Subcutaneous abdominal adipose tissue (tissue), 5 donors: Measurements from ENCODE around the gene OBP2B.
"Not testable (repeated sequence)": the region's sequence is repeated elsewhere in the genome, so short reads cannot be mapped to it uniquely, and the experiment has no call there.

Experiments
- H3K27ac ChIP-seq: one replicate; pipeline ENCODE4 v1.7.0; 2013; ENCODE audit warnings: low read depth, mild to moderate bottlenecking, inconsistent platforms, low read length, moderate library complexity
- H3K27me3 ChIP-seq, 5 donors: one replicate each; pipeline ENCODE4 v1.7.0; 2013; ENCODE audit warnings: low read length in 5 of 5, inconsistent platforms in 1 of 5; ENCODE audit not compliant: control insufficient read depth in 5 of 5, insufficient read depth in 4 of 5
- H3K36me3 ChIP-seq, 5 donors: one replicate each; pipeline ENCODE4 v1.7.0; 2013; ENCODE audit warnings: low read length in 5 of 5; ENCODE audit not compliant: control insufficient read depth in 5 of 5, insufficient read depth in 5 of 5
- H3K4me1 ChIP-seq, 5 donors: one replicate each; pipeline ENCODE4 v1.7.0; 2013; ENCODE audit warnings: low read length in 5 of 5, mild to moderate bottlenecking in 3 of 5, moderate library complexity in 1 of 5; ENCODE audit not compliant: control insufficient read depth in 5 of 5, insufficient read depth in 5 of 5
- H3K4me3 ChIP-seq, 5 donors: one replicate each; pipeline ENCODE4 v1.7.0; 2013; ENCODE audit warnings: low read length in 5 of 5, low read depth in 1 of 5
- H3K9ac ChIP-seq, 5 donors: one replicate each; pipeline ENCODE4 v1.7.0; 2013; ENCODE audit warnings: low read length in 5 of 5, mild to moderate bottlenecking in 4 of 5, moderate library complexity in 3 of 5
- H3K9me3 ChIP-seq, 5 donors: one replicate each; pipeline ENCODE4 v1.7.0; 2013; ENCODE audit warnings: low read length in 5 of 5; ENCODE audit not compliant: control insufficient read depth in 5 of 5
- donor health status: healthy.
- donor health status: healthy.
- donor health status: healthy.
- donor health status: healthy.
- donor health status: healthy.

The OBP2B gene

DNA sequence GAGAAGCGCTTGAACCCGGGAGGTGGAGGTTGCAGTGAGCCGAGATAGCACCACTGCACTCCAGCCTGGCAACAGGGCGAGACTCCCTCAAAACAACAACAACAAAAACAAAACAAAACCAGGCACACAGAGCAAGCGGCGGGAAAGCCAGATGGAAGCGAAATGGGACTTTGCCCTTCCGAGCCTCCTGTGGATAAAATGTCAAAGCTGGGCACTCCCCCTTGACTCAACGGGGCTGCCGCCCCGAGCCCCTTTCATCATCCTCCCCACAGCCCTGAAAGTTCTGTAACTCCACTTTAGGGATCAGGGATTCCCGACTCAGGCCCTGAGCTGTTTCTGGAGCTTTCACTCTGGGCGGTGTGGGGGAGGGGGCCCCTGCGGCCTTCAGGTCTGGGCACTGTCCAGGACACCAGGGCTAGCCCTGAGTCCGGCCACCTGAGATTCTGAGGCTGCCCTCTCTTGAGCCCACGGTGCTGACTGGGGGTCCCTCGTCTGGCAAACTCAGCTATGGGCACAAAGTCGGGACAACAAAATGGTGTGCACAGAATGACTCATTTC, 30.6 kb upstream of the OBP2B start:
- Histone ChIP-seq H3K9ac (no peak overlapping the region), H3K36me3 (no peaks in the 10 kb centered on the region), H3K4me3 (peak overlapping the region in 1 of 5 donors; percentile 63), H3K27me3 (no peaks in the 10 kb centered on the region), H3K4me1 (peaks cover 7 to 30% (median 26%) of the 10 kb centered on the region in 5 donors), H3K9me3 (no peaks in the 10 kb centered on the region), H3K27ac (no peak overlapping the region)

DNA sequence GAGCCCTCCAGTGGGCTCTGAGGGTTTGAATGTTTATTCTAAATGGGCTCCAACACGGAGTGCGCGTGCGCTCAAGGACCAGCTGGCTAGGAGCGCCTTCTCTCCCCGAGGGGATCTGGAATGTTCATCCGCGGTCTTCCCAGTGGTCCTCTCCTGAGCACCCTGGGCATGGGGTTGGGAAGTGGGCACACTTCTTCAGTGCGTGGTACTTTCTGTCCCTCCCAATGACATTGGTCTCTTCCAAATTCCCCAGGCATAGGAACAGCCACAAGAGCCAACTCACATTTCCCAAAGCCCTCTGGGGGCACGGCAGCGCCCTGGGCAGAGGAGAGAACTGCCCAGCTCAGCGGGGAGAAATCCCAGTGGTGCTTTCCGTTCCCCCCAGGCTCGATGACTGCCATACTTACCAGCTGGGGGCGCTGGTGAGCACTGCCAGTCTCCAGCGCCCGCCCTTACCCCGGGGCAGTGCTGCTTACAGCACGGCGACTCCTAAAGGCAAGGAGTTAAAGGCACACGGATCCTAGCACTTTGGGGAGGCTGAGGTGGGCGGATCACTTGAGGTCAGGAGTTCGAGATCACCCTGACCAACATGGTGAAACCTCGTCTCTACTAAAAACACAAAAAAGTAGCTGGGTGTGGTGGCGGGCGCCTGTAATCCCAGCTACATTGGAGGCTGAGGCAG, 29.9 kb upstream of the OBP2B start:
- peak overlapping the region in 2 of 5 donors; percentile 22 to 52 for H3K9ac ChIP-seq
- no peaks in the 10 kb centered on the region for H3K36me3 ChIP-seq
- H3K4me1 ChIP-seq, result peaks cover 7 to 30% (median 28%) of the 10 kb centered on the region in 5 donors
- H3K9me3 ChIP-seq, result no peaks in the 10 kb centered on the region
- H3K27me3 ChIP-seq, result no peaks in the 10 kb centered on the region
- peak overlapping the region; percentile 52 to 69 (median 54) for H3K4me3 ChIP-seq
- peak overlapping the region; percentile 79 for H3K27ac ChIP-seq

DNA sequence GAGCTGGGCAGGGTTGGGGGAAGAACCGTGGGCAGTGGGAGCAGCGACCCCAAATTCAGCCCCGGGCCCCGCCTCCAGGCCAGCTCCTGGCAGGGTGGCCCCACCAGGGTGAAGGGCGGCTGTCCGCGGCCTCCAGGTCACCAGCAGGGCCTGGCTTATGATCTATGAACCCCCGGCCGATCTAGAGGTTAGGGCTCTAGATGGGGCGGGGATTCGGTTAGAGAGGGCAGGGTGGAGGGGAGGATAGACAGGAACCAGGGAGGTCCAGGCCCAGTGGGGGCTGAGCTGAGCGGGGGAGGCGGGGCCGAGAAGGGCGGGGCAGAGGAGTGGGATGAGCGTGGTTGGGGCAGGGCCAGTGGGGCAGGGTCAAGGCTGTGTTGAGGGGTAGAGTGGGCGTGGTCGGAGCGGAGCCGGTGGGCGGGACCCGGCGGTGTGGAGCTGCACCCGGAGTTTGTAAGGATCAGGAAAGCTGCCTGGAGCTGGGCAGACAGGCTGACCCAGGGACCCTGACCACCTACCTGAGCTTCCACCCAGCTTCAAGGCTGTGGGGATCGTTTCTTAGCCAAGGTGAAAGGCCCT, 29.3 kb upstream of the OBP2B start:
- peak overlapping the region in 2 of 5 donors; percentile 22 to 52 for H3K9ac ChIP-seq
- no peaks in the 10 kb centered on the region for H3K36me3 ChIP-seq
- no peaks in the 10 kb centered on the region for H3K27me3 ChIP-seq

DNA sequence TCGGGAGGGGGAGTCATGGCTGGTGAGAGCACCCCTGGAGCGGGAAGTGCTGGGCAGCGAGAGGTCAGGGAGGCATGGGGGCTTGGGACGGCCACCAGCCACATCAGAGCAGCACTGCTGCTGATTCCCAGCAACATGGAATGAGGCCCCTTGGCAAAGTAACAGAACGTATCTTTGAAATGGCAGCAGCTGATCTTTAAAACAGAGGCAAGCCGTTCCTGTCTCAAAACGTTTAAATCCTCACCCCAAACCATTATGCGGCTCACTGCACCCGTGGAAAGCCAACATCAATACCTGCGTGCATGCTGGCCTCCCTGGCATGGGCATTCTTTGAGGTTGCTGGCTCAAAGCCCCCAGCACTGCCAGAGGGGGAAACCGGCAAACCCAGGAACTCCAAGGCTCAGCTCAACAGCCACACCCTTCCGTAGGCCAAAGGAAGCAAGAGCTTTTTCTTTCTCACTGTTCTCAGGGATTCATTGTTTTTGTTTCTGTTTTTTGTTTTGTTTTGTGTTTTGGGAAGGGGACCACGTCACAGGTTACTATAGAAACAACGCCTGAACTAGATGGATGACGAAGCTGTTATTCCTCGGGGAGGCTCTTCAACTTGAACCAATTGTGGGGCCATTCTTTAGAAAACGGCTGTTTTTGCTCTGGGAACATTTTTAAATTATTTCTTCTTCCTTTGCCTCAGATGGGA, 28.1 kb upstream of the OBP2B start:
- Histone ChIP-seq H3K4me1 (peaks cover 7 to 30% (median 28%) of the 10 kb centered on the region in 5 donors), H3K9ac (peak overlapping the region in 1 of 5 donors; percentile 43), H3K4me3 (peak overlapping the region in 4 of 5 donors; percentile 1 to 47 (median 28)), H3K27ac (peak overlapping the region; percentile 79), H3K9me3 (no peaks in the 10 kb centered on the region), H3K27me3 (no peaks in the 10 kb centered on the region), H3K36me3 (no peaks in the 10 kb centered on the region)

More for the DNA sequence above, 29.3 kb upstream of the OBP2B start:
- H3K9me3 ChIP-seq, result no peaks in the 10 kb centered on the region
- H3K4me3 ChIP-seq, result peak overlapping the region; percentile 52 to 69 (median 54)
- H3K27ac ChIP-seq, result peak overlapping the region; percentile 79
- peaks cover 7 to 30% (median 28%) of the 10 kb centered on the region in 5 donors for H3K4me1 ChIP-seq

DNA sequence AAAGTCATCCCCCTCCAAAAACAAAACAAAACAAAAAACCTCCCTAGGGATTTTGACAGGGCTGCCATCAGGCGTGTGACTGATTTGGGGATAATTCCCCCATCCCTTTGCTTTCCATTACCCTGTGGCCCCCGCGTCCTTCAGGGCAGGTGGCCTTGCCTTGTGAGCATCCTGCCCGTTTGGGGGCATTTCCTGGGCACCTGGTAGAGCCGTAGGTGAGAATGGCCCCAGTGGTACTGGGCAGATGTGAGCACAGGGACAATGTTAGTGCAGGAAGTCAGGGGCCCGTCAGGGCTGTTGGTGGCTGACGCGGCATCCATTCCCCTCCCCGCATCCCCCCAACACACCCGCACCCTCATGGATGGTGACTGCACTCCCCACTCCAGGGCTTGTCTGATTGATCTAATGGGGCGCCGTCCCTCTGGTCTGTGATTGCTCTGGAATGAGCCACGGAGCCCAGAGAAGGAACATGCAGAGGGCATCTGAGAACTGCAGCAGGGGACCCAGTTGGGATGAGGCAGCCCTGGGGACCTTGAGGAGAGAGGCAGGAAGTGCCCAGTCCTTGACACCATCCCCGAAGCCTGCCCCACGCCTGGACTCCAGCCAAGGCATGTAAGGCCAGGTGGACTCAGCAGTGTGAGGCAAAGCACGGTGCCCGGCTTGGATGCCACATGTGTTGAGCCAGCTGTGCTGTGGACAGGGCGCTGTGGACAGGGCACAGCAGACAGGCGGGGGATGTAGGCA, 27.4 kb upstream of the OBP2B start:
- not testable (repeated sequence) for H3K36me3 ChIP-seq, H3K9me3 ChIP-seq, H3K9ac ChIP-seq, H3K27me3 ChIP-seq
- Histone ChIP-seq H3K4me1 (peaks cover 7 to 30% (median 28%) of the 10 kb centered on the region in 5 donors), H3K4me3 (peak overlapping the region in 3 of 5 donors; percentile 13 to 47 (median 44)), H3K27ac (peak overlapping the region; percentile 79)

DNA sequence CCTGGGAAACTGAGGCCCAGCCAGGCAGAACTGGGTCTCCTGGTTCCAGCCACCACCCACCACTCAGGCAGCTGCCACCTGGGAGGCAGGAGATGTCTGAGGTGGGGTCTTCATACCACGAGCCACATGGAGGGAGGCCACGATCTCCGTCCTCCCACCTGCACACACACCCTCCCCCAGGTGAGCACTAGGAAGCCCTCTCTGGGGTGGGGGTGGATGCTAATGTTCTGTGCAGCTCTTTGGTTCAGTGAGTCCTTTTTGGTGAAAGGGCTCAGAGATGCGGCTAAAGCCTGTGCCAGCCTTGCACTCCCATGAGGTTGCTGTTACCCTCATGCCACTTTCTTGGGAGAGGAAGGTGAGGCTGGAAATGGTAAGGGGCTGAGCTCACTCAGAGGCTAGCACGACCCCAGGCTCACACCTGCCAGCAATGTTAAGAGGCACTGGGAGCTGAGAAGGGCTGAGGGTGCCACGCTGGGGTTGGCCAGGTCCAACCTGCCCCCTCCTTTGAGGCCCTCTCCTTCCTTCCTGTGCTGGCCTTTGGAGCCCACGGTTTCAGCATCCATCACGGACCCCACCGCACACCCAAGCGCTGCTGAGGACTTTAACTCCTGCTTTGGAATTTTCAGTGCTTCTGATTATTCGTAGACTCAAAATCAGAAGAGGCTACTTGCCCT, 26.6 kb upstream of the OBP2B start:
- Histone ChIP-seq H3K9me3 (no peaks in the 10 kb centered on the region), H3K36me3 (no peaks in the 10 kb centered on the region), H3K4me1 (peaks cover 7 to 30% (median 28%) of the 10 kb centered on the region in 5 donors), H3K4me3 (no peak overlapping the region), H3K27me3 (no peaks in the 10 kb centered on the region), H3K9ac (no peak overlapping the region), H3K27ac (no peak overlapping the region)

DNA sequence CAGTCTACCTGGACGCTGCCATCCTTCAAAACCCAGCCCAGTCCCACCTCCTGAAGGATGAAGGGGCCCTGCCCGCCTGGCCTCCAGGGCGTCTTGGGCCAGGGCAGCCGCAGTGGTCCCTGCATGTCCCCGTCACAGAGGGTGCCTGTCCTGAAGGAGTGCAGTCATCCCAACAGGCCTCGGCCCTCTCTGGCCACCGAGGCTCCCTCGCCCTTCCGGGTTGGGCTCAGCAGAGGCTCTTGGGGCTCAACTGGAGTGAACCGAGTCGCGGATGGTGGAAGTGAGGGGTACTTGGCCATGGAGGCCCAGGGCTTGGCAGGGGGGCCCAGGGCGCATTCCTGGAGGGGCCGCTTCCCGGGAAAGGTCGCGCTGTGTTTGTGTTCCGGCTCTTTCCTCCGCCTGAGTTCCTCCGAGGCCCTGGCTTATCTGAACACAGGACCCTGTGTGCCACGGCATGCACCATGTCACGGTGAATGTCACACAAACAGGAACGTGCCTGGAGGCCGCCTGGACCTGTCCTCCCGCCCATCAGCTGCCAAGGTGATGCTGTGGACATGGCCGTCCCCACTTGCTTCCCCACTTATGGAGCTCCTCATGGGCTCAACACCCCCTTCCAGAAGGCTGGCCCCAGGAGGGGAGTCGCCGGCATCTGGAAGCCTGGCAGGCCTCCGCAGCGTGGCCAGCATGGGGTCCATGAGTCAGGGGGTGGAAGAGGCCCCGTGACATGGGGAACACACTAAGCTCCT, 25.7 kb upstream of the OBP2B start:
- peak overlapping the region; percentile 23 for H3K27ac ChIP-seq

DNA sequence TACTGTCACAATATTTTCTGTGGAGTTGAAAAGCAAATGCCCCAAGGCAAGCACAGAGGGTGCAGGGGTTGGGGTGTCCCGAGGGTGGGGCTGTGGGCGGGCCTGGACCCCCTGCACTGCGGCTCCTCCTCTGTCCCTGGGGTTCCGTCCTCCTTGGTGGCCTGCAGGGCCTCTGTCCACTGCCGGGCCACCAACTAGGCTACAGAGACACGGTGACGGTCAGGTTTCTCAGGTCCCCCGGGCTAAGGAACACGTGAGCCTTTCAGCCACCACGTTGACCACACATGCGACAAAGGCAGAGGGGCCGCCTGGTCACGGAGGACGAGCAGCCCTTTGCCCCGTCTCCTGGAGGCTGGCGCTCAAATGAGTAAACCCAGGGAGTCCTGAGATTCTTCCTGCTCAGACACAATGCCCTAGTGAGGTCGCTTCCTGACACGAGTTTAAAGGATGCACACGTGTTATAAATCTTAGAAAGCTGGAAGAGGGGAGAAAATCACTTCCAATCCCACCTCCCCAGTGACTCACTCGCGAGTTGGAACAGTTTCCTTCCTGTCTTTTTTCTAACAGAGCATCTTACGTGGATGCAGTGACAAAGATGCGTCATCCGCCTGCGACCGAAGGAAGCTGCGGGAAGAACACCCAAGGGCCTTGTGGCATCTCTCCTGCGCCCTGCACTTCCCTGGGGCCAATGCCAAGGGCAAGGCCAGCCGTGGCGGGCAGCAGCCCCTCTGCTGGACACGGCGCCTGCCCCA, 24.8 kb upstream of the OBP2B start:
- H3K36me3 ChIP-seq, result no peaks in the 10 kb centered on the region
- H3K4me1 ChIP-seq, result peaks cover 7 to 25% (median 21%) of the 10 kb centered on the region in 5 donors
- no peak overlapping the region for H3K4me3 ChIP-seq
- peak overlapping the region; percentile 23 for H3K27ac ChIP-seq
- no peaks in the 10 kb centered on the region for H3K9me3 ChIP-seq
- H3K27me3 ChIP-seq, result no peaks in the 10 kb centered on the region
- no peak overlapping the region for H3K9ac ChIP-seq

More for the DNA sequence above, 25.7 kb upstream of the OBP2B start:
- Histone ChIP-seq H3K9me3 (no peaks in the 10 kb centered on the region), H3K36me3 (no peaks in the 10 kb centered on the region), H3K27me3 (no peaks in the 10 kb centered on the region), H3K4me1 (peaks cover 7 to 30% (median 28%) of the 10 kb centered on the region in 5 donors), H3K4me3 (no peak overlapping the region), H3K9ac (no peak overlapping the region)
